NCI-H345 (cell line): ENCODE measurements around the gene RASIP1.
"Not testable (repeated sequence)": the region's sequence is repeated elsewhere in the genome, so short reads cannot be mapped to it uniquely, and the experiment has no call there.

ENCODE experiments used
- DNase-seq: peaks from one replicate; lab custom pipeline; 2025; lab: John Stamatoyannopoulos, UW

RASIP1 gene

GRCh38 chr19:48740164-48740972 lies at the start of gene RASIP1:
RASIP1 (minus strand) TSS chr19:48740610; CDS start chr19:48740282, 328 bp downstream.
- DNase-seq: no peak

GRCh38 chr19:48787331-48787730 lies 46.9 kb upstream of the RASIP1 start:
- DNase-seq: not testable (repeated sequence)

- not testable (repeated sequence) for DNase-seq
Observed at GRCh38 chr19:48786422-48786821, 46.0 kb upstream of the RASIP1 start.

GRCh38 chr19:48784527-48784926 lies 44.1 kb upstream of the RASIP1 start:
- no peak for DNase-seq

- no peak for DNase-seq
Observed at GRCh38 chr19:48780631-48781391, 40.4 kb upstream of the RASIP1 start.

- no peak for DNase-seq
Observed at GRCh38 chr19:48779636-48780035, 39.2 kb upstream of the RASIP1 start.

GRCh38 chr19:48777720-48778119 lies 37.3 kb upstream of the RASIP1 start:
- DNase-seq: no peak

GRCh38 chr19:48777139-48777538 lies 36.7 kb upstream of the RASIP1 start:
- DNase-seq: no peak

- no peak for DNase-seq
Observed at GRCh38 chr19:48772503-48772953, 32.1 kb upstream of the RASIP1 start.

- no peak for DNase-seq
Observed at GRCh38 chr19:48770734-48771472, 30.5 kb upstream of the RASIP1 start.

- DNase-seq: no peak
Observed at GRCh38 chr19:48770266-48770665, 29.9 kb upstream of the RASIP1 start.

- no peak for DNase-seq
Observed at GRCh38 chr19:48768994-48769713, 28.7 kb upstream of the RASIP1 start.

- not testable (repeated sequence) for DNase-seq
Observed at GRCh38 chr19:48768171-48768753, 27.9 kb upstream of the RASIP1 start.

GRCh38 chr19:48765816-48766215 lies 25.4 kb upstream of the RASIP1 start:
- not testable (repeated sequence) for DNase-seq

- no peak for DNase-seq
Observed at GRCh38 chr19:48760504-48761205, 20.2 kb upstream of the RASIP1 start.

GRCh38 chr19:48757741-48758144 lies 17.3 kb upstream of the RASIP1 start:
- no peak for DNase-seq

- DNase-seq: no peak
Observed at GRCh38 chr19:48757089-48757675, 16.8 kb upstream of the RASIP1 start.

- DNase-seq: no peak
Observed at GRCh38 chr19:48756686-48757085, 16.3 kb upstream of the RASIP1 start.

- no peak for DNase-seq
Observed at GRCh38 chr19:48756212-48756611, 15.8 kb upstream of the RASIP1 start.

GRCh38 chr19:48755787-48756186 lies 15.4 kb upstream of the RASIP1 start:
- DNase-seq: no peak
